Measurements from ENCODE around the gene ATXN7L1.
"Not testable (repeated sequence)": the region's sequence is repeated elsewhere in the genome, so short reads cannot be mapped to it uniquely, and the experiment has no call there.

Gene ATXN7L1

GRCh38 chr7:105860793-105861192 lies 15.6 kb downstream of the ATXN7L1 start:
- DNase-seq (ENCODE audit: low read depth in 2 of 2) = no peak

DNA sequence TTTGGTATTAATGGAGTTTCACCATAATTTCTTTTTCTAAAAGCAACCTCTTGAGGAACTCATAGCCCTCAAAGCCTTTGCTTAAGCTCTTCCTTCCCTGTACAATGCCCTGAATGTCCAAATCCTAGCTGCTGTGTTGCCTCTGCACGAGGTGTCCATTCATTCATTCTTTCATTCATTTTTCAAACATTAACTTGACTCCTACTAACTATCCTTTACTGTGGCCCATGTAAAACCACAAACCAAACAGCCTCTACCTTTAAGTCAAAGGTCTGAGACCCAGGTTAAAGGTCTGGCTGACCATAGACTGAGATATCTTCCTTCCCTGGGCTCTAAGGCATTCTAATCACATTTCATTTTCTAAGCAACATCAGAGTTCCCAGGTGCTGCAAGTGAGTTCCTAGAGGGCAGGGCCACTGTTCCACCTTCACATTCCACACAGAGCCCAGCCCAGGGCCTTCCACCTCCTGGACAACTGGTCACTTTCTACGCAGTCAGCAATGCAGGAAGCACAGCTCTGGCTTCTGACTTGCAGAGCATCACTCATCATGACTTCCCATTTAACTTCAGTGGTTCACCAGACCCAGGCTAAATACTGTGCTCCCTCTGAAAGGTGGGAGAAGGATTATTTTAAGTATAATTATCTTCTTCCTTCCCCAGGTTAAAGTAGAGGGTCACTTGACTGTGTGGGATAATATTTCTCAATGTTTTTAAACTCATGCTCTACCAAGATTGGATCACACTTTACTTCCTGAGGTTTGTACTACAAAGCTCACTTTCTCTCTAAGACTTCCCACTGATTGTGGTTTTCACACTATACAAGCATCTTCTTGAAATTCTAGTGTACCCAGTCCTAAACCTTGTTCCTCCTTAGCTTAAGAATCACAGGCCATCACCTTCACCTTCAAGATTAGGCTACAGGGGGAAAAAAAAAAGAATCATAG lies 19.1 kb downstream of the ATXN7L1 start:
- DNase-seq (ENCODE audit: low read depth in 2 of 2) = no peak

GRCh38 chr7:105854498-105854897 lies 21.9 kb downstream of the ATXN7L1 start:
- DNase-seq (ENCODE audit: low read depth in 2 of 2) = no peak

DNA sequence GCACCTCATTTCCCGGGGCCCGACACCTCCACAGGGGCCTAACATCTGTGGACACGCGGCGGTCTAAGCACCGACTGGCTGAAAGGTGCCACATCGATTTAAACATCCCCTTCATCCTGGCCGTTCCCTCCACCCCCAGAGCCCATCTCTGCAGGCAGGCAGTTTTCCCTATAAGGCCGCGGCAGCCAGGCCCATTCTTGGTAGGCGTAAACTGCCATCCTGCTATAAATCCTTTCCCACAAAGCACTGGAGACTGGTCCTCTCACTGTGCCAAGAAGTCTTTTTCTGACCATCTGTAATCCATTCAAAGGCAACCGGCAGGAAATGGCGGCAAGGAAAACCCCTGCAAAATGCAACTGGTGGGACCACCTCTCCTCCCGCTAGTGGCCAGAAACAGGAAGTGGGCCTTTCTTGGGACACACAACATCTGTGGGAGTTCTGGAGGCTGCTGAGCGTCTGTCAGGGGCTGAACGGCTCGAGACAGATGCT lies 22.4 kb downstream of the ATXN7L1 start:
- DNase-seq (ENCODE audit: low read depth in 2 of 2) = no peak

DNA sequence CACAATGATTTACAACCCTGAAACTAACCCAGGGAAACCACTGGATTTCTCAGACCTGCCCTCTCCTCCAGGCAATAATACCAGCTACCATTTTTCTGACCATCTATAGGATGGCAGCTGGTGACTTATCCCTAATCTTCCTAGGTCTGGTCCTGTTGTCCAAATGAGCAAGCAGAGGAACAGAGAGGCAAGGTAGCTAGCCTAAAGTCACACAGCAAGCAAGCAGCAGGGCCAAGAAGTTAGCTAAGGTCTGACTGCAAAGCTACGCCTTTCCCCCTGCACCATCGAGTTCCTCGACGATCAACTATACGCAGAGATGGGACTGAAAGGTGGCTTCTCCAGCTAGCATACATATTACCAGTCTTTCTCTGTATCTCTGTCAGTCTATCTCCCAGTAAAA lies 25.3 kb downstream of the ATXN7L1 start:
- DNase-seq (ENCODE audit: low read depth in 2 of 2) = no peak

GRCh38 chr7:105849122-105849855 lies 27.1 kb downstream of the ATXN7L1 start:
- DNase-seq (ENCODE audit: low read depth in 2 of 2) = peak; percentile 42 to 45

- no peak for DNase-seq (ENCODE audit: low read depth in 2 of 2)
Observed at GRCh38 chr7:105846404-105846803, 30.0 kb downstream of the ATXN7L1 start.

- DNase-seq (ENCODE audit: low read depth in 2 of 2) = not testable (repeated sequence)
Observed at GRCh38 chr7:105844681-105845080, 31.7 kb downstream of the ATXN7L1 start.

DNA sequence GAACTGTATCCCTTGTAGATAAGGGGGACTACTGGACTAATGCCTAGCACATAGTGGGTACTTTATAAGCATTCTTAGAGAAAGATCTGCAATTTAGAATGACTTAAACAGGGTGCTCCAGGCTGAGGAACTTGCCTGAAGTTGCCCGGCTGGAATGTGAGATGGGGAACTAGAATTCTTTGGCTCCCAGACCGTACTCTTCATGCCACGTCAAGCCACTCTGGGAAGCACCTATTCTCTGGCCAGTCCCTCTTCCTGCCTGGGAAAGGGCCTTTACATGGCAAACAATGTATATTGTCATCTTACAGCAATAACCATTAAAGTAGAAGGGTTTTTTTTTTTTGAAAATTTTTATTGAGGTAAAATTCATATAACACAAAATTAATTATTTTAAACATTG lies 34.5 kb downstream of the ATXN7L1 start:
- DNase-seq (ENCODE audit: low read depth in 2 of 2) = no peak

GRCh38 chr7:105840981-105841749 lies 35.2 kb downstream of the ATXN7L1 start:
- no peak for DNase-seq (ENCODE audit: low read depth in 2 of 2)

DNA sequence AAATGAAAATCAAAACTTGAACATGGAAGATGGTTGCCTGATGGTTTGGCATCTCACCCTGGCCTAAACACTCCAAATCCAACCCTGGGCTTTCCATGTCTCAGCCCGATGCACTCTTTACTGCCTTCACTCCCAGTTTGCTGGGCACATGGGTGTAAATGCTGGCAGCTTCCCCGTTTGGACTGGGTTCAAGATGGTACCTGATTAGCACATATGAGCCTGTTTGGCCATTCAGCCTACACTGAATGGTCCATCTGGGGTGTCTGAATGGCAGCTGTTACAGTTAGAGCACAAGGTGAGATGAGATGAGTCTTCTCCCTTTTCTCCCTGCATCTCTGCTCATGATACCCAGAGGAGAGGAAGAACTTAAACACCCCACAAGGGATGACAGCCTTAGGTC lies 37.1 kb downstream of the ATXN7L1 start:
- no peak for DNase-seq (ENCODE audit: low read depth in 2 of 2)

GRCh38 chr7:105838627-105839231 lies 37.7 kb downstream of the ATXN7L1 start:
- no peak for DNase-seq (ENCODE audit: low read depth in 2 of 2)

DNA sequence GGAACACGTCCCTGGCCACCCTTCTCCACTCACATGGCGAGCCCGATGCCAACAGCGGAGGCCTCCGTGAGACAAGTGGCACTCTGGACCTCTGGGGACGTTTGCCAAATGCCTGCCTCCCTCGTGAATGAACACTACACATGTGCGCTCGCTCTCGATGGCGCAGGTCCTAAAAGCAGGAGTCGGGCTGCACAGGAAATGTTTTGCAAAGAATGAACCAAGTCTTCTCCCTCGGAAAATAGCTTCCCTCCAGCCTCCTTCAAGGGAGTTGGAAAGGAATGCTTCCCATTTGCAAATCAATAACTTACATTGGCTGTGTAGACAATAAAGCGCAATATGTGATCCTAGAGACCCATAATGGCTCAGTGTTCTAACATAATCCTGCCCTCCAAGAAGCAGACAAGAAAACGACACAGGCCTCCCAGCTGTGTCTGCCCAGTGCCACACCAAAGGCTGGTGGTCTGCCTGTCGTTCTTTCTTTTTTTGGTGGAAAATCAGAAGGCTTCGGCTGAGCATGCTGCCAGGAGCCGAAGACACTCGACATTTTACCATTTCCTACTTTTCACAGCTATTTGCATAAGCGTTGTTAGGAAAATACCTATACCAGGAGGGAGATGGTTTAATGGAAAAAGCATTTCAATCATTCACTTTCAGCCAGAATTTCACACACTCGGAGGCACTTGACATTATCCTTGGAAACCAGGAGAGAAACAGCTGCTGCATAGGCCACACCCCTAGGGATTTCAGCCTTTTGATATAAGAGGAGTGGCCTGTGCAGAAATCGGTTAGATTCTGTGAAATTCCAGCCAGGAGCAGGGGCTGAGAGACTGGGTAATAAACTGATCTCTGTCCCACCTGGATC lies 38.4 kb downstream of the ATXN7L1 start:
- no peak for DNase-seq (ENCODE audit: low read depth in 2 of 2)

DNA sequence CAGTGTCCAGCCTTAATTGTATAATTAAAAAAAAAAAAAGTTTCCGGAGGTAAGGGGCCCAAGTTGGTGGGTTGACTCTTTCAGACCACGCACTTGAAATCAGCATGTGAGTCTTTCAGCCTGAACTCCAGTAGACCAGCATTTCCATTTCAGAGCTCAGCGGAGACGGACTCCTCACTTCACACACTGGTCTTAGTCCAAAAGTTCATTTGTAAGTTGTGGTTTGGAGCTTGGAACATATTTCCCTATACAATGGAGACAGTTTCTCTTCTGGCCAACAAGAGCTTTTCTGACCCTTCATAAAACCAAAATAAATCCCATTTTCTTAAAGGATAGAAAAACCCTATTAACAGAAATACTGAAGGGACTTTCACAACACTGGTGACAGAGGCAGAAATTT lies 41.0 kb downstream of the ATXN7L1 start:
- DNase-seq (ENCODE audit: low read depth in 2 of 2) = no peak

- no peak for DNase-seq (ENCODE audit: low read depth in 2 of 2)
Observed at GRCh38 chr7:105831824-105832535, 44.4 kb downstream of the ATXN7L1 start.

- no peak for DNase-seq (ENCODE audit: low read depth in 2 of 2)
Observed at GRCh38 chr7:105831302-105831620, 45.1 kb downstream of the ATXN7L1 start.

DNA sequence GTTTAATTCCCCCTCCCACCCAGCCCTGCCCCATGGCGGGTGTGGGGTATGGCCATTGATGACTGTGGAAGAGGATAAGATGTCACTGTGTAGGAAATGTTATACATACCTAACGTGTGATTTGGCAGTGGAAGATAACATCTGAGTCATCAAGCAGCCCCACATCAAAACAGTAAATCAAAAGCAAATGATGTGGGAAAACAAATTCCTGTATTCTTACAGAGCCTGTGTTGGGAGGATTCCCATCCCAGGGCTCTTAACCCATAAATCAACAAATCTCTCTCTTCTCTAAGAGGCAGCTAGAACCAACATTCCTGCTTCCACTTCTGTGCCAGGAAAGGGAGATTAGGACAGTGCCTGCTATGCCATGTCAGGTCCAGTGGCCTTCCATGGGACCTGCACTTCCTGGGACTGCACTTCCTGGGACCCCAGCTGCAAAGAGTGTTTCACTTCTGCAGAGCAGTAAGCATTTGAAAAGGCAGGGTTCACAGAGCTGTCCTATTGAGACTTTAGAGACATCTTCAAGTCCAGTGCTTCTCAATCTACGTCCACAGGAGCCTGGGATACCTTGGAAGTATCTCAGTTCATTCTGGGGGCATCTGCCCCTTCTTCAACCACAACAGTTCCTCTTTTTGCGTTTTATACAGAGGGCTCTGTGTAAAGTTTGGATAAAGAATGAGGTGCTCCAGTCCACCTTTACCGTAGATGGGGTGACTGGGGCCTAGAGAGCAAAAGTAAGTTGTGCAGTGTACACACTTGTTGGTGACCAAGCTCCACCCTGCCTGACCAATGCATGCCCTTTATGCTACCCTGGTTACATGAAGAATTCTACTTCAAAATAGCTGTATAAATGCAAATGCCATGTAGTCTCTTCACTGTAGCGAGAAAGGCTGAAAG lies 45.7 kb downstream of the ATXN7L1 start:
- no peak for DNase-seq (ENCODE audit: low read depth in 2 of 2)

DNA sequence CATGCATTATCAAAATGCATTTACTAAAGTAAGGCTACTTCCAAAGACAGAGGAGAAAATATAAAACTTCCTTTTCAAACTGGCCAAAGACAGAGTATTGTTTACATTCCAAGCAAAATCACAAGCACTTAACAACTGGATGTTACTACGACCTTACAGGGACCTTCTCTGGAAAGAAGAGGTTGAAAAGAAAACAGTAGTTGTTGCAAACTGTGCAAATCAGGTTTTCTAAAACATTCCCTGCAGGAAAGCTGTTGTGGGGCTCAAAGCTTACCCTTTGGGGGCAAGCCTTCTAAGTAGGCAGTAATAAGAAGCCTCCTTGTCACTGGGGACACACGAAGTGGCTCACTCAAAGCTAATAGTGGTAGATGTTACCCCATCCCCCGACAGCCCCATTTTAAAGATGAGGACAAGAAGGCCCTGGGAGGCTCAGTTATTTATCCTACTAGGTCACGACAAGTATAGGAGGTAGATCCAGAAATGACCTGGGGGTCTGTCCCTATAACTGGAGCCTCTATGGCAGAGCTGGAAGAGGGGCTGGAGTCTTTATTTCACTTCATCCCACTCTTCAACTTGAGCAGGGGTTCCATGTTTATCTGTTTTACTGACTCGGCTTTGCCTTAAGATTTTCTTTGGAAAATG lies 46.6 kb downstream of the ATXN7L1 start:
- DNase-seq (ENCODE audit: low read depth in 2 of 2) = no peak

DNA sequence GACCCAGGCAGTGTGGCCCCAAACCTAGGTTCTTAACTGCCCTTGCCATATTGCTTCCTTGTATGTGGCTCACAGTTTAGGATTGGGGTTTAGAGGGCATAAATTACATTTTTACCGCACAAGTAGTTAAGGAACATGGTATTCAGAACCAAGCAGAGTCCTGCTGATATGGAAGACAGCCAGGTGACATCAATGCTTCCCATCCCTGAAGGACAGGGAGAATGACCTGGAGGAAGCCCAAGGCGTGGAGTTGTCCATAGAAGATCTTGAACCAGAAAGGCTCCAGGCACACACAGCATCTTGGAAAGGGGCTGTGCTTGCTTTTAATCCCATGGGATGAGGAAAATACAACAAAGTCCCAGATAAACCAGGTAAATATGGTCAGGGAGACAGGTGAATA lies 48.3 kb downstream of the ATXN7L1 start:
- no peak for DNase-seq (ENCODE audit: low read depth in 2 of 2)
